HepG2 (cell line): ENCODE measurements around the gene NHERF2. TPM values are rescaled to one million over a fixed set of nuclear protein-coding genes. Genes with fewer than 3 reads are reported as not detected.

Source experiments
- ARHGAP35 ChIP-seq: sonication (generic); formaldehyde crosslinking; IDR thresholded peaks from 2 replicates; pipeline ENCODE4 v1.9.0; 2022; ENCODE audit warnings: mild to moderate bottlenecking, inconsistent platforms, moderate library complexity, missing genetic modification reagents, borderline replicate concordance
- ELF1 ChIP-seq: sonication (generic); formaldehyde crosslinking; IDR thresholded peaks from 2 replicates; pipeline ENCODE4 v1.4.0; 2020; ENCODE audit warnings: missing genetic modification reagents
- ESRRA ChIP-seq: sonication (generic); formaldehyde crosslinking; IDR thresholded peaks from 2 replicates; pipeline ENCODE4 v1.5.1; 2020; ENCODE audit warnings: mild to moderate bottlenecking, low read depth, missing genetic modification reagents
- FIP1L1 ChIP-seq: fragments of 200-400 bp; formaldehyde crosslinking; IDR thresholded peaks from 2 replicates; pipeline ENCODE4 v1.6.1; 2018; ENCODE audit warnings: low read depth, mild to moderate bottlenecking, low read length, moderate library complexity, borderline replicate concordance; ENCODE audit not compliant: insufficient read depth
- FOSL2 ChIP-seq: sonication (generic); formaldehyde crosslinking; IDR thresholded peaks from 2 replicates; pipeline ENCODE4 v1.4.0; 2020; ENCODE audit warnings: missing genetic modification reagents
- GABPA ChIP-seq, 2 experiments: IDR thresholded peaks; 2 replicates each; pipeline ENCODE4 v1.6.1; 2011 to 2016; ENCODE audit warnings: low read depth in 2 of 2, low read length in 1 of 2, missing biosample characterization in 1 of 2, missing genetic modification characterization in 1 of 2
- KDM6A ChIP-seq: IDR thresholded peaks from 2 replicates; pipeline ENCODE4 v1.6.1; 2016; ENCODE audit warnings: low read depth
- NR1H2 ChIP-seq: sonication (generic); formaldehyde crosslinking; IDR thresholded peaks from 2 replicates; pipeline ENCODE4 v1.8.1; 2022; ENCODE audit warnings: low read depth, missing genetic modification reagents, borderline replicate concordance
- PITX1 ChIP-seq: sonication (generic); formaldehyde crosslinking; IDR thresholded peaks from 2 replicates; pipeline ENCODE4 v1.5.1; 2020; ENCODE audit warnings: mild to moderate bottlenecking, missing genetic modification reagents
- REL ChIP-seq: sonication (generic); formaldehyde crosslinking; conservative IDR thresholded peaks from 2 replicates; pipeline ENCODE4 v1.8.0; 2022; ENCODE audit warnings: mild to moderate bottlenecking, missing genetic modification reagents, moderate library complexity
- RFX3 ChIP-seq: IDR thresholded peaks from 2 replicates; pipeline ENCODE4 v1.6.1; 2016; ENCODE audit warnings: missing biosample characterization, missing genetic modification reagents
- YY1 ChIP-seq: IDR thresholded peaks from 2 replicates; pipeline ENCODE4 v1.6.1; 2011; ENCODE audit warnings: low read length, low read depth, moderate library complexity, mild to moderate bottlenecking; ENCODE audit not compliant: insufficient read depth, insufficient replicate concordance
- ZBTB3 ChIP-seq: sonication (generic); formaldehyde crosslinking; IDR thresholded peaks from 2 replicates; pipeline ENCODE4 v1.4.0; 2020; ENCODE audit warnings: low read depth, mild to moderate bottlenecking, moderate library complexity, missing genetic modification reagents, borderline replicate concordance
- ZFP36L1 ChIP-seq: sonication (generic); formaldehyde crosslinking; IDR thresholded peaks from 2 replicates; pipeline ENCODE4 v1.8.0; 2022; ENCODE audit warnings: mild to moderate bottlenecking, missing genetic modification reagents, moderate library complexity
- ZNF207 ChIP-seq: fragments of 450-650 bp; IDR thresholded peaks from 2 replicates; pipeline ENCODE4 v1.6.1; 2016; ENCODE audit warnings: antibody characterized with exemption, borderline replicate concordance
- ZNF530 ChIP-seq: sonication (generic); formaldehyde crosslinking; IDR thresholded peaks from 2 replicates; pipeline ENCODE4 v1.5.0; 2020; ENCODE audit warnings: low read depth, mild to moderate bottlenecking, missing genetic modification reagents
- ZNF773 ChIP-seq: sonication (generic); formaldehyde crosslinking; IDR thresholded peaks from 2 replicates; pipeline ENCODE4 v1.4.0; 2020; ENCODE audit warnings: missing genetic modification reagents, borderline replicate concordance
- ZNF792 ChIP-seq: IDR thresholded peaks from 2 replicates; pipeline ENCODE4 v1.6.1; 2016
- ZNF879 ChIP-seq: sonication (generic); formaldehyde crosslinking; IDR thresholded peaks from 2 replicates; pipeline ENCODE4 v1.8.1; 2023; ENCODE audit warnings: missing genetic modification reagents
- ZSCAN22 ChIP-seq: sonication (generic); formaldehyde crosslinking; IDR thresholded peaks from 2 replicates; pipeline ENCODE4 v1.4.0; 2020; ENCODE audit warnings: mild to moderate bottlenecking, missing genetic modification reagents
- polyA plus RNA-seq, 8 experiments: library from polyadenylated mRNA; depleted of rRNA in 3 of 8; stranded (reverse) in 7 of 8; unstranded in 1 of 8; fragments of >200 nt; fragmentation: Illumina TruSeq in 4 of 8; extraction: Trizol in 4 of 8; gene quantifications; 2 replicates each; pipeline versions ENCODE4 v1.2.1 to v1.2.3, GENCODE V29; 2011 to 2016; ENCODE audit warnings: low read depth in 4 of 8, missing spikeins in 1 of 8, mixed read lengths in 1 of 8; ENCODE audit not compliant: insufficient read depth in 1 of 8
- total RNA-seq, 5 experiments: library from RNA; depleted of rRNA; stranded (reverse); fragments of >200 nt; fragmentation: Illumina TruSeq; extraction: Trizol; gene quantifications; 2 replicates each; pipeline ENCODE4 v1.2.3, GENCODE V29; 2016; ENCODE audit warnings: low read depth in 1 of 5
- TF ChIP-seq, protein P1 (sequence below): sonication (generic); formaldehyde crosslinking; IDR thresholded peaks from 2 replicates; pipeline ENCODE4 v1.4.0; 2020; ENCODE audit warnings: mild to moderate bottlenecking, missing genetic modification reagents
- TF ChIP-seq, protein P2 (sequence below): IDR thresholded peaks from 2 replicates; pipeline ENCODE4 v1.6.1; 2016; ENCODE audit warnings: missing compliant biosample characterization, missing genetic modification reagents, borderline replicate concordance
- TF ChIP-seq, protein P3 (sequence below): IDR thresholded peaks from 2 replicates; pipeline ENCODE4 v1.6.1; 2012; ENCODE audit warnings: low read depth, low read length, improper control_type of control experiment
- TF ChIP-seq, protein P4 (sequence below): sonication (generic); formaldehyde crosslinking; IDR thresholded peaks from 2 replicates; pipeline ENCODE4 v1.4.0; 2020; ENCODE audit warnings: missing genetic modification reagents

Gene NHERF2
- total and polyA plus RNA-seq, 2 of the 13 experiments (the other 11 are each of a cell fraction or from before 2014, with no cell fraction given): 23.7 to 39.3 TPM

DNA sequence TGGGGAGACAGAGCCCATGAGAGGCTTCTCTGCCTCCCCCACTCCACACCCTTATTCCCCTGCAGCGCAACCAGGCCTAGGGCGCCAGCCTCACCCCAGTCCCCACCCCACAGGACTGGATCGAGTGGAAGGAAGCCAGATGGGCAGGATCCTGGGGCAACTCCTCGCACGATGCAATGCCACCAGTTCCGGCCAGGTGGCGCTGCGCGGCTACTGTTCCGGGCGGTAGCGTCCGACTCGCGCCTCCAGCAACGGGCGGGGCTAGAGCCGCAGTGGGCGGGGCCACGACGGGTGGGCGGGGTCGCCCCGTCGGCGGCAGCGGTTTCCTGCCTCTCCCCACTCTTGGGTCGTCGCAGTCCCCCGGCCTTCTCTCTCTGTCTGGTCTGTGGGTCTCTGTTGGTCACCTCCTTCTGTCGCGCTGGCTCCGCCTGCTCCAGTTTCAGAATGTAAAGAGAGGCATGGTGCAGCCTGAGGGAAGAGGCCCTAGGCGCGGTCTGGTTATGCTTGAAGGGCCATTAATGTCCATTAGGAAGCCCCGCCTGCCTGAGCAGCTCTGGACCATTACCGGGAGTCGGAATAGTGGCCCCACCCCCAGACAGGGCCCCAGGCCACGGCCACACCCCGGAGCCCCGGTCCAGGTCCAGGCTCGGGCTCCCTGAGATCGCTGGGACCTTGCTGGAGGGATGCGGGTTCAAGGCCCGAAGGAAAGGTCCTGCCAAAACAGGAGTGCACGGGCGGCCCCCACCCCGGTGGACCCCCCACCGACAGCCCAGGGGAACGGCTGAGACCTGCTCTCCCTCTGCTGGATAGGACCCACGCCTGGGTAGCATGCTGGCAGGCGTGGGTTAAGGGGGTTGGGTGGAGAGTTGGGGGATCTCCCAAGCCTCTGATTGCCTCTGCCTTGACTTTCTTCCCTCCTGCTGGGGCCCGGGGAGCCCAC, 3.3 kb upstream of the NHERF2 start (continued):
- TF ChIP-seq, protein P1, sequence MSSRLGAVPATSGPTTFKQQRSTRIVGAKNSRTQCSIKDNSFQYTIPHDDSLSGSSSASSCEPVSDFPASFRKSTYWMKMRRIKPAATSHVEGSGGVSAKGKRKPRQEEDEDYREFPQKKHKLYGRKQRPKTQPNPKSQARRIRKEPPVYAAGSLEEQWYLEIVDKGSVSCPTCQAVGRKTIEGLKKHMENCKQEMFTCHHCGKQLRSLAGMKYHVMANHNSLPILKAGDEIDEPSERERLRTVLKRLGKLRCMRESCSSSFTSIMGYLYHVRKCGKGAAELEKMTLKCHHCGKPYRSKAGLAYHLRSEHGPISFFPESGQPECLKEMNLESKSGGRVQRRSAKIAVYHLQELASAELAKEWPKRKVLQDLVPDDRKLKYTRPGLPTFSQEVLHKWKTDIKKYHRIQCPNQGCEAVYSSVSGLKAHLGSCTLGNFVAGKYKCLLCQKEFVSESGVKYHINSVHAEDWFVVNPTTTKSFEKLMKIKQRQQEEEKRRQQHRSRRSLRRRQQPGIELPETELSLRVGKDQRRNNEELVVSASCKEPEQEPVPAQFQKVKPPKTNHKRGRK (CRISPR knock-in tag): no peak
- TF ChIP-seq REL (CRISPR knock-in tag) (no peak), ZNF773 (CRISPR knock-in tag) (no peak), ARHGAP35 (CRISPR knock-in tag) (0 out of 2 replicates have a peak, but pooled peaks have one; percentile 36), GABPA (IDR thresholded peaks at IDR 0.05; ENCODE audit: low read depth, low read length) (no peak), GABPA (CRISPR knock-in tag; IDR thresholded peaks at IDR 0.05; ENCODE audit: low read depth) (peak; percentile 60), RFX3 (CRISPR knock-in tag) (no peak), ELF1 (CRISPR knock-in tag) (peak; percentile 59; the same call in 1 of the 2 replicates), FOSL2 (peak; percentile 40; the same call in 1 of the 2 replicates), ZSCAN22 (CRISPR knock-in tag) (peak; percentile 92), ZNF792 (CRISPR knock-in tag) (peak; percentile 69; the same call in 1 of the 2 replicates), PITX1 (no peak; the same call in 1 of the 2 replicates), ZBTB3 (peak; percentile 43; the same call in 1 of the 2 replicates), ZNF530 (CRISPR knock-in tag) (no peak), KDM6A (no peak), ZNF879 (CRISPR knock-in tag) (no peak), ESRRA (no peak), FIP1L1 (no peak), ZNF207 (no peak), ZFP36L1 (CRISPR knock-in tag) (no peak), YY1 (peak; percentile 31), NR1H2 (CRISPR knock-in tag) (no peak)
- TF ChIP-seq, protein P2, sequence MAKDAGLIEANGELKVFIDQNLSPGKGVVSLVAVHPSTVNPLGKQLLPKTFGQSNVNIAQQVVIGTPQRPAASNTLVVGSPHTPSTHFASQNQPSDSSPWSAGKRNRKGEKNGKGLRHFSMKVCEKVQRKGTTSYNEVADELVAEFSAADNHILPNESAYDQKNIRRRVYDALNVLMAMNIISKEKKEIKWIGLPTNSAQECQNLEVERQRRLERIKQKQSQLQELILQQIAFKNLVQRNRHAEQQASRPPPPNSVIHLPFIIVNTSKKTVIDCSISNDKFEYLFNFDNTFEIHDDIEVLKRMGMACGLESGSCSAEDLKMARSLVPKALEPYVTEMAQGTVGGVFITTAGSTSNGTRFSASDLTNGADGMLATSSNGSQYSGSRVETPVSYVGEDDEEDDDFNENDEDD (CRISPR knock-in tag): peak; percentile 60; the same call in 1 of the 2 replicates
- TF ChIP-seq, protein P3, sequence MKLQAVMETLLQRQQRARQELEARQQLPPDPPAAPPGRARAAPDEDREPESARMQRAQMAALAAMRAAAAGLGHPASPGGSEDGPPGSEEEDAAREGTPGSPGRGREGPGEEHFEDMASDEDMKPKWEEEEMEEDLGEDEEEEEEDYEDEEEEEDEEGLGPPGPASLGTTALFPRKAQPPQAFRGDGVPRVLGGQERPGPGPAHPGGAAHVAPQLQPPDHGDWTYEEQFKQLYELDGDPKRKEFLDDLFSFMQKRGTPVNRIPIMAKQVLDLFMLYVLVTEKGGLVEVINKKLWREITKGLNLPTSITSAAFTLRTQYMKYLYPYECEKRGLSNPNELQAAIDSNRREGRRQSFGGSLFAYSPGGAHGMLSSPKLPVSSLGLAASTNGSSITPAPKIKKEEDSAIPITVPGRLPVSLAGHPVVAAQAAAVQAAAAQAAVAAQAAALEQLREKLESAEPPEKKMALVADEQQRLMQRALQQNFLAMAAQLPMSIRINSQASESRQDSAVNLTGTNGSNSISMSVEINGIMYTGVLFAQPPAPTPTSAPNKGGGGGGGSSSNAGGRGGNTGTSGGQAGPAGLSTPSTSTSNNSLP: no peak
- TF ChIP-seq, protein P4, sequence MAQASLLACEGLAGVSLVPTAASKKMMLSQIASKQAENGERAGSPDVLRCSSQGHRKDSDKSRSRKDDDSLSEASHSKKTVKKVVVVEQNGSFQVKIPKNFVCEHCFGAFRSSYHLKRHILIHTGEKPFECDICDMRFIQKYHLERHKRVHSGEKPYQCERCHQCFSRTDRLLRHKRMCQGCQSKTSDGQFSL: peak; percentile 51; the same call in 1 of the 2 replicates
